Measurements from ENCODE around the gene AKNAD1.

Gene AKNAD1

GRCh38 chr1:108862698-108863477, 6.0 kb upstream of the AKNAD1 start:
- DNase-seq = no peak

- no peak for DNase-seq
Observed at GRCh38 chr1:108862017-108862610, 5.2 kb upstream of the AKNAD1 start.

- no peak for DNase-seq
Observed at GRCh38 chr1:108861566-108861965, 4.7 kb upstream of the AKNAD1 start.

- DNase-seq = no peak
Observed at GRCh38 chr1:108860190-108860907, 3.5 kb upstream of the AKNAD1 start.

GRCh38 chr1:108858230-108858950, 1.5 kb upstream of the AKNAD1 start:
- no peak for DNase-seq

GRCh38 chr1:108854221-108855019, 2.5 kb downstream of the AKNAD1 start:
- no peak for DNase-seq

GRCh38 chr1:108852221-108852975, 4.5 kb downstream of the AKNAD1 start:
- DNase-seq = no peak

- no peak for DNase-seq
Observed at GRCh38 chr1:108851567-108851966, 5.3 kb downstream of the AKNAD1 start.

GRCh38 chr1:108850929-108851328, 6.0 kb downstream of the AKNAD1 start:
- no peak for DNase-seq

- DNase-seq = no peak
Observed at GRCh38 chr1:108848806-108849205, 8.1 kb downstream of the AKNAD1 start.

GRCh38 chr1:108847494-108847893, 9.4 kb downstream of the AKNAD1 start:
- DNase-seq = no peak

GRCh38 chr1:108845991-108846390, 10.9 kb downstream of the AKNAD1 start:
- no peak for DNase-seq

- no peak for DNase-seq
Observed at GRCh38 chr1:108845446-108845845, 11.4 kb downstream of the AKNAD1 start.

- no peak for DNase-seq
Observed at GRCh38 chr1:108843390-108844137, 13.3 kb downstream of the AKNAD1 start.

GRCh38 chr1:108842525-108843181, 14.2 kb downstream of the AKNAD1 start:
- DNase-seq = no peak

- DNase-seq = no peak
Observed at GRCh38 chr1:108841703-108842102, 15.2 kb downstream of the AKNAD1 start.

GRCh38 chr1:108832929-108833328, 24.0 kb downstream of the AKNAD1 start:
- DNase-seq = no peak

GRCh38 chr1:108831225-108831624, 25.7 kb downstream of the AKNAD1 start:
- DNase-seq = peak; percentile 34

- peak; percentile 91 for DNase-seq
Observed at GRCh38 chr1:108830119-108831008, 26.5 kb downstream of the AKNAD1 start.
